GM19463 (cell line): ENCODE data around the gene KRTAP5-11.
"Not testable (repeated sequence)": the region's sequence is repeated elsewhere in the genome, so short reads cannot be mapped to it uniquely, and the experiment has no call there.

Experiments used
- ATAC-seq: cut with Tn5 transposase; IDR thresholded peaks from one replicate; pipeline ENCODE4 v1.9.1; 2021; ENCODE audit warnings: mild to moderate bottlenecking, moderate library complexity; ENCODE audit not compliant: unreplicated experiment

The KRTAP5-11 gene

DNA sequence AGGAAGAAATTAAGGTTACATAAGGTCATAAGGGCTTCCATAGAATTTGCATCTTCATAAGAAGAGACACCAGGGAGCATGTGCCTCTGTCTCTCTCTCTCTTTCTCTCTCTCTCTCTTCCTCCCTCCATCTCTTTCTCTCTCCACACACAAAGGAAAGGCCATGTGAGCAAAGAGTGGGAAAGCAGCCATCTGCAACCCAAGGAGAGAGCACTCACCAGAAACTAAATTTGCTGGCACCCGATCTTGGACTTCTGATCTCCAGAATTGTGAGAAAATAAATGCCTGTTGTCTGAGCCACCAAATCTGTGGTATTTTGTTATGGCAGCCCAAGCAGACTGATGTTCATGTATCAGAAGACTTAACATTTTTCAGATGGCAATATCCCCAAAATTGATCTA is 23.7 kb downstream of the KRTAP5-11 start:
- no peak for ATAC-seq

DNA sequence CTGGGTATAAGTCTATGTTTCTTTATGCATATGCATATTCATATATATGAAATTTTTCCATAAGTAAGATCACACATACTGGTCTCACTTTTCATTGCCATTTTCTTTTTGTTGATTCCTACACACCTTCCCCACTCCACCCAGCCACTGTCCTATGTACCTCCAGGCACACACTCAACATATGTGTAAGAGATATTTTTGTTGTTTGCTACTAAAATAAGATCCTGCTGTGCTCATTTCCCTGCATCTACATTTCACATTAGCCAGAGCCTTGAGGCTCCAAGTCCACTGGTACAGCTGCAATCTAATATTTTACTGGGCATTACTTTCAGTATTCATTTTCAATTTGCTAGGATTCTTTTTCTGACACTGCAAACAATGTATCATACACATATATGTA is 25.4 kb downstream of the KRTAP5-11 start:
- no peak for ATAC-seq

DNA sequence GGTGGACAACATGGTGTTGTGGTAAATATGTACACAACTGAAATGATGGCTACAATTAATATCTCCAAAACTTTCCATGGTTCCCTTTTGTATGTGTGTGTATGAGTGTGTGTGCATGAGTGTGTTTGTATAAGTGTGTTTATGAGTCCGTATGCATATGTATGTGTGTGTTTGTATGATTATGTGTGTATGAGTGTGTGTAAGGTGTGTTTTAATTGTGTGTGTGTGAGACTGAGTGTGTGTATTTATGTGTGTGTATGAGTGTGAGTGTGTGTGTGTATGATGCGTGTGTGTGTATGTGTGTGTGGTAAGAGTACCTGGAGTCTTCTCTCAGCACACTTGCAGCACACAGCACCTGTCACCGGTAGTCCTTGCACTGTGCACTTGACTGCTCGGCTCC is 26.7 kb downstream of the KRTAP5-11 start:
- no peak for ATAC-seq

DNA sequence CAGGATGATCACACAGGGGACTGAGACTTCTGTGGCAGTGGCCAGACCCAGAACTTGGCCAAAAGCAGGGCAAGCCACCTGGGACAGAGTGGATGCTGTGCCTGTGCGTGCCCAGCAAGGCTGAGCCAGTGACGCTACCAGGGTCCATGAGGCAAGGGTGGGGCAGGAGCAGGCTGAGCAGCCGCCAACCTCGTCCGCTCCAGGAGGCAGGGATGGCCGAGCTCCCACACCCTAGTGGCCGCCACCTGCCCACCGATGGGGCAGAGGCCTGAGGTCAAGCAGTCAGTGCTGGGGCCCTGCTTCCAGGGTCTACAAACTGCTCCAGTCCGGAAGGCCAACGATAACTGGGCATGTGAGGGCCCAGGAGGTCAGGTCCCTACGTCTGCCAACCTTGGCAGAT is 27.2 kb downstream of the KRTAP5-11 start:
- ATAC-seq, result no peak

DNA sequence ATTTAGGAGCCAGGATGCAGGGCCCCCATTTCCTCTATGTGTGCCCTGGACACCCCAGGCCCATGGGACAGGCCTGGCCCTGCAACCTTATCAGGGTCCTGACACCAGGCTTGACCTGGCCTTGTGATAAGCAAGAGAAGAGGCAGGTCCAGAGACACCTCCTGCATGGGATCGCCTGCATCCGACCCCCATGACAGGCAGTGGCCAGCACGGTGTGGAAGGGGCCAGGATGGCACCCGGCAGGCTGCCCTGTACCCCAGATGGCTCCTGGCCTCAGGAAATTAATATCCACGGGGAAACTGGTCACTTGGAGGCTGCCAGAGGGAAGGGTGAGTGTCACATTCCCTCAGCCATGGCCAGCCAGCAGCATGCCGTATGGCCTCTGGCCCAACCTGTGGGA is 27.7 kb downstream of the KRTAP5-11 start:
- ATAC-seq, result no peak

DNA sequence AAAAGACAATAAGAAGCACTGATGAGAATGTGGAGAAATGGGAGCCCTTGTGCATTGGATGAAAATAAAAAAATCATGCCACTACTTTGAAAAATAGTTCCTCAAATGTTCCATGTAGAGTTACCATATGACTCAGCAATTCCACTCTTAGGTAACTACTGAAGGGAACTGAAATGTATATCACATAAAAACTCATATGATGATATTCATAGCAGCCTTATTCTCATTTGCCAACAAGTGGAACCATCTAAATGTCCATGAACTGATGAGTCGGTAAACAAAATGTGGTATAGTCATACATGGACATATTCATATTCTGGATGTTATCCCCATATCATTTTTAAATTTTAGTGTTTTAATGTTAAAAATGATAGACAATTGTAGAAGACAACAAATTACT is 31.0 kb downstream of the KRTAP5-11 start:
- no peak for ATAC-seq

DNA sequence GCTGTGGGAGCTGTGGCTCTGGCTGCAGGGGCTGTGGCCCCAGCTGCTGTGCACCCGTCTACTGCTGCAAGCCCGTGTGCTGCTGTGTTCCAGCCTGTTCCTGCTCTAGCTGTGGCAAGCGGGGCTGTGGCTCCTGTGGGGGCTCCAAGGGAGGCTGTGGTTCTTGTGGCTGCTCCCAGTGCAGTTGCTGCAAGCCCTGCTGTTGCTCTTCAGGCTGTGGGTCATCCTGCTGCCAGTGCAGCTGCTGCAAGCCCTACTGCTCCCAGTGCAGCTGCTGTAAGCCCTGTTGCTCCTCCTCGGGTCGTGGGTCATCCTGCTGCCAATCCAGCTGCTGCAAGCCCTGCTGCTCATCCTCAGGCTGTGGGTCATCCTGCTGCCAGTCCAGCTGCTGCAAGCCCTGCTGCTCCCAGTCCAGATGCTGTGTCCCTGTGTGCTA is 33.9 kb downstream of the KRTAP5-11 start:
- ATAC-seq, result no peak

DNA sequence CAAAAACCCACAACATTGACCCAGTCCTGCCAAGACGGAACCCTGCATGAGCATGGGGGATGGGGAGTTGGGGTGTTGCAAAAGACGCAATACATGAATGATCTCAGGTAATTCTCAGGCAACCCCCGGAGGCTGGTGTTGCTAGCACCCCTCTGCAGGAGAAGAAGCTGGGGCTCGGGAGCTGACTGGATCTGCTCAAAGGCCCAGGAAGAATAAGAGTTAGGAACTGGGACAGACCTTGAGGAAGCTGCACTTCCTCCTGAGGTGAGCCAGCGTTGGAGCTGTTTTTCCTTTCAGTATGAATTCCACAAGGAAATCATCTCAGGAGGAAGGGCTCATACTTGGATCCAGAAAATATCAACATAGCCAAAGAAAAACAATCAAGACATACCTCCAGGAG is 34.6 kb downstream of the KRTAP5-11 start, which contains the start of gene KRTAP5-9:
Gene KRTAP5-9 (plus strand): TSS at position 301 of the 400 bp plus-strand sequence. CDS start 238 bp downstream, outside the sequence.
- ATAC-seq, result no peak

DNA sequence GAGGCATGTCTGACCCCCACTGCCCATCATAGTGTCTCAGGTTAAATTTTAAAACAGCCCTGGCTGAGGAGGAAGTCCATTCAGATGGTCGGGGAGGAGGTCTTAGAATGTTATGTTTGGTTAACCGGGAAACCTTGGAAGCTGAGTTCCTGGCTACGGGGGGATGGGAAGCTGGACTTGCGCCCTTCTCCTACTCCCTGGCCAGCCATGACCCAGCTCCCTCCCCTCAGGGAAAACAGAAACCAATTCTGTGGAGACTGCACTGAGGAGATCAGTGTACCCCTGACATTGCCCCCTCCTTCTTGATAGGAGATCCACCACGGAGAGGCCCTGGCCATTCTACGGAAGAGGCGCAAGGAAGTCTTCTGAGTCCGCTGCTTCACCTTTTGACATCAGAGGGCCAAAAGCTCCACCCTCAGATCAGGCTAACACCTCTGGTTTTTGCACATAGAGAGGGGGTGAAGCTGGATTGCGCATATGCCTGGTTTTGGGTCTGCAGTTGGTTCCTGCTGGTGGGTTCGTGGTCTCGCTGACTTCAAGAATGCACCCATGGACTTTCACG is 37.2 kb downstream of the KRTAP5-11 start:
- no peak for ATAC-seq

DNA sequence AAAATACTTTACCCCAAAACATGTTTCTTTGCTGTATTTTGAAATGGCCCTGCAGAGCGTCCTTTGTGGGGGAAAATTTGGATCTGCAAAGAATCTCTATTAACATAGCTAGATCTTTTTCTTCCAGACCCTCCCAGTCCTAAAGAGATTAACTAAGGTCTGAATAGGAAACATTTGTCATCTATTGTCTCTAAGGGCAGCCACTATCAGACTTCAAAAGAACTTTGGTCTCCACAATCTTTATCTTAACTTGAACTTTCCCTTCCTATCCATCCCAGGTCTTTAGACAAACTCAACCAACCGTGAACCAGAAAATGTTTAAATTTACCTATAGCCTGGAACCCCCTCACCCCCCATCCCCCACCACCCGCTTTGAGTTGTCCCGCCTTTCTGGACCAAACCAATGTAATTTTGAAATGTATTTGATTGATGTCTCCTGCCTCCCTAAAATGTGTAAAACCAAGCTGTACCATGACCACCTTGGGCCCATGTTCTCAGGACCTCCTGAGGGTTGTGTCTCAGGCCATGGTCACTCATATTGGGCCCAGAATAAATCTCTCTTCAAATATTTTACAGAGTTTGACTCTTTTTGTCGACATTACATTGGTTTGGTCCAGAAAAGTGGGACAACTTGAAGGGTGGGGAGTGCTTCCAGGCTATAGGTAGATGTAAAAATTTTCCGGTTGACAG is 38.0 kb downstream of the KRTAP5-11 start:
- no peak for ATAC-seq

DNA sequence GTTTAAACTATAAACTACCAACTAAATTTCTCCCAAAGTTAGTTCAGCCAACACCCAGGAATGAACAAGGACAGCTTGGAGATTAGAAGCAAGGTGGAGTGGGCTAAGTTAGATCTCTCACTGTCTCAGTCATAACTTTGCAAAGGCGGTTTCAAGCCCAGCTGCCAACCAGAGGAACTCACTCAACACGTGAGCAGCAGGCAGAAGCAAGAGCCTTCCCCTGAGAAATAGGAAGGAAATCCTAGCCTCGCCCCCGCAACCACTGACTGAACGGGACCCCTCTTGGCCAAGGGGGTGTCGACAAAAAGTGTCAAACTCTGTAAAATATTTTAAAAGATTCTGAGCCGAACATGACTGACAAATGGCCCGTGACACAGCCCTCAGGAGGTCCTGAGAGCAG is 38.8 kb downstream of the KRTAP5-11 start:
- no peak for ATAC-seq

DNA sequence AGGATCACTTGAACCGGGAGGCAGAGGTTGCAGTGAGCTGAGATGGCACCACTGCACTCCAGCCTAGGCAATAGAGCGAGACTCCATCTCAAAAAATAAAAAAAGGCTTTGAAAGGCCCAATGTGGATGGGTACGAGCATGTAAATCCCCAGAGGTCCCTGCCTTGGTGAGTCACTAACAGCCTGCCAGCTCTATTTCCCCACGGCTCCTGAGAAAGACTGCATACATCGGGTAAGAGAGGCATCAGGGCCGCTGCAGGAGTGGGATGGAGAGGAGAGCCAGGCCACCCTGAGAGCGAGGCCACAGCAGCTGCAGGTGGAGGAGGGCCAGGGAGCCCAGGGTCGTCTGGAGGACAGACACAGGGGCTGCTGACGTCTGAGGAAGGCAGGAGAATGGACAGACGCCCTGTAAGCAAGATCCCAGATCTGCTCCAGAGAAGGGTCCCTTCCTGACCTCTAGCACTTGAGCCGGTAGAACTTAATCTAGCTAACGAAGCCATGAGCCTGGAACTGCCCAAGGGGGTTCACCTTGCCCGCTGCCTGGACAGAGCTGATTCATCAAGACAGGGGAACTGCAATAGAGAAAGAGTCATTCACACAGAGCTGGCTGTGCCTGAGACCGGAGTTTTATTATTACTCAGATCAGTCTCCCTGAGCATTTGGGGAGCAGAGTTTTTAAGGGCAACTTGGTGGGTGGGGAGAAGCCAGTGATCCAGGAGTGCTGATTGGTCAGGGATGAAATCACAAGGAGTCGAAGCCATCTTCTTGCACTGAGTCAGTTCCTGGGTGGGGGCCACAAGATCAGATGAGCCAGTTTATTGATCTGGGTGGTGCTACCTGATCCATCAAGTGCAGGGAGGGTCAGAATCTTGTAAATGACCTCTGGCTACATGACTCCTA is 39.5 kb downstream of the KRTAP5-11 start:
- no peak for ATAC-seq

DNA sequence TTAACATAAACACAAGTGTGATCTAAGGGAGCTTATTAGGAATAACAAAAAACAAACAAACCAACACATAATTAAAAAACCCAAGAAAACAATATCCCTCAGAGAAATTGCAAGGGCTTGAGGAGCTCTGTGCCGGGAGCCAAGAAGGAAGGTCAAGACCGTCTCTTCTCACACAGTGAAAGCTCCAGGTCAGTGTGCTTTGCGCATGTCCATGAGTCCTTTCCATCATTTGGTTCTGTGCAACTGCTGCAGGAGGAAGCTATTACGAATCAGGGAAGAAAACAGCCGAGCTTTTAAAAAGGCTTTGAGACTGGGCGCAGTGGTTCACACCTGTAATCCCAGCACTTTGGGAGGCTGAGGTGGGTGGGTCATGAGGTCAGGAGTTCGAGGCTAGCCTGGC is 40.3 kb downstream of the KRTAP5-11 start:
- ATAC-seq, result no peak

DNA sequence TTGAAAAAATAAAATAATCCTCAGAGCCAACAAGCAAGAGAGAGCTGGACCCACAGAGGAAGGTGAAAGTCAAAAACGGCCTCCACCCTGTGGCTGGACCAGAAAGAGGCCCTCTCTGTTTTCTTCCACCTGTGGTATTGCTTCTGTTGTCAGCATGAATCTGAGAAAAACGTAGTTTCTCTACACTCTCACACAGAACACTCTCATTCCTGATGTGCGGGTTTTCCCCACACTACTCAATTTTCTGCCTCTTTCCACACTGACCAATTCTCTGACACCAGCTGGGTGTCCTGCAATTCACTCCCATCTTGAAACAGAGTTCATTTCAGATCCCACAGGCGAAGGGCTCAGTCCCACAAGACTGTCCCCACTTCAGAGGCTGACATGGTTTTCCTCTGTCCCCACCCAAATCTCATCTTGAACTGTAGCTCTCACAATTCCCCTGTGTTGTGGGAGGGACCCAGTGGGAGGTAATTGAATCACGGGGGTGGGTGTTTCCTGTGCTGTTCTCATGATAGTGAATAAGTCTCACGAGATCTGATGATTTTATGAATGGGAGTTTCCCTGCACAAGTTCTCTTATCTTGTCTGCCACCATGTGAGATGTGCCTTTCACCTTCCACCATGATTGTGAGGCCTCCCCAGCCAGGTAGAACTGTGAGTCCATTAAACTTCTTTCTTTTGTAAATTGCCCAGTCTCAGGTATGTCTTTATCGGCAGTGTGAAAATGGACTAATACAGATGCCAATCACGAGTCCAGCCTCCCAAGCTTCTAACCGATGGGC is 42.0 kb downstream of the KRTAP5-11 start:
- not testable (repeated sequence) for ATAC-seq

DNA sequence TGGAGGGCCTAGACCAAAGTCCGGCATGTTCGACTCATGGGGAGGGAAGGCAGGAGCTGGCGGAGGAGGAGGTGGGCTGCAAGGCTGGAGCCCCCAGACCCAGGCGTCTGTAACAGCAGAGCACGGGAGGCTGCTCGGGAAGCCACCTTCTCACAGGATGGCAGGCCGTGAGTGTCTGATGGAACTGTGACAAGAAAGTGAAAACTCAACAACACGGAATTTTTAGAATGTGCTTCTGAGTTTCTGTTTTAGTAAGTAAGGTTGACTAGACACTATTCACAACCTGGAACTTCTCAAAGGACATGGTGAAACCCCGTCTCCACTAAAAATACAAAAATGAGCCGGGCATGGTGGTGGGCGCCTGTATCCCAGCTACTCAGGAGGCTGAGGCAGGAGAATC is 42.7 kb downstream of the KRTAP5-11 start:
- not testable (repeated sequence) for ATAC-seq

DNA sequence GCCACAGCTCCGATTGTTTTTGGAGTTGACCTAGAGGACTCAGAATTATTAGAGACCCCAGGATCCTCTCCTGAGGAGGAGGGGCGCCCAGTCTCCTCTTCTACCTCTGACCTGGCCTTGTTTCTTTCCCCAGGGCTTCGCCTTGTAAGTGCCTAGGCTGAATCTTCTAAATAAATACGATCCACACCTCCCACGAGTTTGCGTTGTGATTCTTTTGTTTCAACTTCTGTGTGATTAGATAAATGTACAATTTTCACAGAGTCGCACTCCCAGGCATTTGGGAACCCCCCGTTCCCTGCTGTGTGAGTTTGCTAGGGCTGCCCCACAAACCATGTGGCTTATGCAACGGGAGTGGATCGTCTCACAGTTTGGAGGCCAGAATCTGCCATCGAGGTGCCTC is 43.7 kb downstream of the KRTAP5-11 start:
- no peak for ATAC-seq

DNA sequence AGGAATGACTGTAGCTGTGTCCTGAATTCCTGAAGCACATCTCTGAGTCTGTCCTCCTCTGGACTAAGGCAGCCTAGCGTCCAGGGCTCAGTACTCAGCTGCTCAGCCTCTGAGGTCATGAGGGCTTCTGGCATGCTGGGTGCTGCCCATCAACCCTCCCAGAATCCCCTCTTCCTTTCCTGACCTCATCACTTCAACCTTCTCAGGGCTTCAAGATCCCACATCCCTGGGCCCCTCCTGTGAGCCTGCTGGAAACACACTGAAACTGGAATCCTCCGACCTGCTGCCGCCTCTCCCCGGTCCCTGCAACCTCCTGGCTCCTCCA is 44.0 kb downstream of the KRTAP5-11 start:
- ATAC-seq, result no peak

DNA sequence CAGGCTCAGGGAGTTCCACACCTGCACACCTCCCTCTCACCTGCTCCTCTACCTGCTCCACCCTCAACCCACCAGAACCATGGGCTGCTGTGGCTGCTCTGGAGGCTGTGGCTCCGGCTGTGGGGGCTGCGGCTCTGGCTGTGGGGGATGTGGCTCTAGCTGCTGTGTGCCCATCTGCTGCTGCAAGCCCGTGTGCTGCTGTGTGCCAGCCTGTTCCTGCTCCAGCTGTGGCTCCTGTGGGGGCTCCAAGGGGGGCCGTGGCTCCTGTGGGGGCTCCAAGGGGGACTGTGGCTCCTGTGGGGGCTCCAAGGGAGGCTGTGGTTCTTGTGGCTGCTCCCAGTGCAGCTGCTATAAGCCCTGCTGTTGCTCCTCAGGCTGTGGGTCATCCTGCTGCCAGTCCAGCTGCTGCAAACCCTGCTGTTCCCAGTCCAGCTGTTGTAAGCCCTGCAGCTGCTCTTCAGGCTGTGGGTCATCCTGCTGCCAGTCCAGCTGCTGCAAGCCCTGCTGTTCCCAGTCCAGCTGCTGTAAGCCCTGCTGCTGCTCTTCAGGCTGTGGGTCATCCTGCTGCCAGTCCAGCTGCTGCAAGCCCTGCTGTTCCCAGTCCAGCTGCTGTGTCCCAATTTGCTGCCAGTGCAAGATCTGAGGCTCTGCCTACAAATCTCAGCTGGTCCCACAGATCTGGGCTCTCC is 44.6 kb downstream of the KRTAP5-11 start, which contains the start of gene KRTAP5-8:
Gene KRTAP5-8 (plus strand): TSS at position 49 of the 689 bp plus-strand sequence. CDS start 31 bp downstream, at position 80.
- not testable (repeated sequence) for ATAC-seq

DNA sequence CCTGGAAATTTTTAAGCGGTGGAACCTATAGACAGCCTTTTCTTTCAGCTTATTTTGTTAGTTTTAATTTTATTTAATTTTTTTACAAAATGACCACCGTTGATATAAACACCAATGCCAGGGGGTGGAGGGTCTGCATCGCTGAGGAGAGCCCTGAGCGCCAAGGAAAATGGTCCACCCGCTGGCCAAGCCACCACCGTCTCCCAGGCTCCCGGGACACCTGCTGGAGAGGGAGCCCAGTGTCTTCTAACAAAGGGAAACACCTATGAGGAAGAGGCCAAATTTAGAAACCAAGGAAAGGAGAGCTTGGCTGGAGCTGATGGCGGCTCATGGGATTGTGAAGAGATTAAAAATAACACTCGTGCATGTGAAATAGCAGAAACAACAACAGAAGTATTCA is 45.1 kb downstream of the KRTAP5-11 start:
- ATAC-seq, result no peak

DNA sequence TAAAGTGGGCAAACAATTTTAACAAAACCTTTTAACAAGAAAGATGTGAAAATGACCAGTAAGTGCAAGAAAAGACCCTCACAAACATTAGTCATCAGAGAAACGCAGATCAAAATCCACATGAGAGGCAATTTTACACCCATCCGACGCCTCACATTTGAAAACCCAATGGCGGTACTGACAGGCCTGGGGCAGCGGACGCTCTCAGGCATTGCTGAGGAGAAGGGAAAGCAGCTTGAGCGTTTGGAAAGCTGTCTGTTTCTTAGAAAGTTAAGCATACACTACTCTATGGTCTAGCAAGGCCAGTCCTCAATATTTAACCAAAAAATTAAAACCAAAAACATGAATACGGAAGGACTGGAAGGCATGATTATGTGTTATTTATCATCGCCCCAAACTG is 46.9 kb downstream of the KRTAP5-11 start:
- ATAC-seq, result no peak
